Esophagus mucosa (tissue), 1 donor: Measurements from ENCODE around the gene SULT1A1. TPM values are rescaled to one million over a fixed set of nuclear protein-coding genes. Genes with fewer than 3 reads are reported as not detected.

Source experiments
- ATAC-seq: fragments of 200-7000 bp; cut with Tn5 transposase; one replicate; pipeline ENCODE4 v1.9.1; 2020
- total RNA-seq: library from RNA; stranded (reverse); gene quantifications from one replicate; pipeline ENCODE4 v1.2.4, GENCODE V29; 2023
- donor health status: DM: yes; HTN: yes; CAD: no.

SULT1A1 gene
- total RNA-seq, 1 donor from 2014 or later, result 4.7 TPM

DNA sequence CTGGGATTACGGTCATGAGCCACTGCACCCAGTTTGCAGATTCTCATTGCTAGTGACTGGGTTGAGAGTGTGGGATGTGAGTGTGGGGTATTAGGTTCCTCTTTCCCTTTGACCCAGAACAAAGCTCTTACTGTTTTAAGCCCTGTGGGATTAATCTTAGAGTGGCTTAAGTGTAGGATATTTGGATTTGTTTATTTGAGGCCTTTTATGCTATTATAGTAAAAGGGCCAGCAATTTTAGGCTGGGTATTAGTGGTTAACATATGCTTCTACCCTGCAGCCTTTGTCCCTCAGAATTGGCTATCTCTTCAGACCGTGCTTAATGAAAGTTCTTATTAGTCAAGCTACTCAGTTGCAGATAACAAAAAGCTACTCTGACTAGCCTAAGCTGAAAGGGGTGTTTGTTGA lies 52.9 kb downstream of the SULT1A1 start:
- no peak for ATAC-seq

DNA sequence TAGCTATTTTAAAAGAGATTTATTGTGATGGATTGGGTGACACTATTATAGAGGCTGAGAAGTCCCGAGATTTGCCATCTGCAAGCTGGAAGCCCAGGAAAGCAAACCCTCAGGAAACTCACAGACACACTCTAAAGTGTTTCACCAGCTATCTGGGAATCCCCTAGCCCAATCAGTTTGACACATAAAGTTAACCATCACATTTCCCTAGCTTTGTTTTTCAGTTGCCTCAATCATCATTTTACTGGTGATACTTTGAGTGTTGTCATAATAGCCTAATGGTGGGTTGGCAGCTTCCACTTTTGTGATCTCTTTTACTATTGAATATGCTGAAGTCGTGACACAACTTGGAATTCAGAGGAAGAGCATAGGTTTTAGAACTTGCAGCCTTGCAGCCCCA lies 54.3 kb downstream of the SULT1A1 start:
- no peak for ATAC-seq

Other genes with a start within 250 kb of the SULT1A1 start
- 1.00 TPM for gene NPIPB6, start 246.5 kb downstream of the SULT1A1 start, total RNA-seq
- 81.2 TPM for gene EIF3CL, start 206.2 kb downstream of the SULT1A1 start, total RNA-seq
- gene NPIPB7, start 137.7 kb downstream of the SULT1A1 start, total RNA-seq, result not detected
- gene CLN3, start 118.0 kb downstream of the SULT1A1 start, total RNA-seq, result 10.2 TPM
- 0.36 TPM for gene APOBR, start 115.4 kb downstream of the SULT1A1 start, total RNA-seq
- not detected for gene IL27, start 103.2 kb downstream of the SULT1A1 start, total RNA-seq
- gene NUPR1, start 71.1 kb downstream of the SULT1A1 start, total RNA-seq, result 64.4 TPM
- 11.4 TPM for gene SGF29, start 56.1 kb downstream of the SULT1A1 start, total RNA-seq
- gene SULT1A2, start 13.0 kb downstream of the SULT1A1 start, total RNA-seq, result 0.32 TPM
- 0.24 TPM for gene NPIPB8, start 28.0 kb upstream of the SULT1A1 start, total RNA-seq
- 318 TPM for gene EIF3C, start 101.4 kb upstream of the SULT1A1 start, total RNA-seq
- gene NPIPB9, start 141.7 kb upstream of the SULT1A1 start, total RNA-seq, result 0.84 TPM
- 67.0 TPM for gene ATXN2L, start 213.0 kb upstream of the SULT1A1 start, total RNA-seq
- 137 TPM for gene TUFM, start 236.3 kb upstream of the SULT1A1 start, total RNA-seq